Fibroblast of lung (primary cell): ENCODE results near the gene PLPP1.

Experiments used
- CTCF ChIP-seq, 2 donors: IDR thresholded peaks in 1 of 2; conservative IDR thresholded peaks in 1 of 2; 1 replicate in 1 of 2; 2 replicates in 1 of 2; pipeline ENCODE4 v1.5.1; 2011 to 2012; ENCODE audit warnings: low read length in 2 of 2, control low read depth in 1 of 2, inconsistent platforms in 1 of 2, low read depth in 1 of 2, mild to moderate bottlenecking in 1 of 2
- EZH2 ChIP-seq: IDR thresholded peaks from 2 replicates; pipeline ENCODE4 v1.5.1; 2012; ENCODE audit warnings: low read length, control low read depth, mild to moderate bottlenecking; ENCODE audit errors: missing control alignments

- TF ChIP-seq CTCF (conservative IDR thresholded peaks at IDR 0.05 in 1 of 2, IDR thresholded peaks at IDR 0.05 in 1 of 2; ENCODE audit: low read depth in 1 of 2, low read length in 2 of 2) (no peak), EZH2 (no peak)
Observed at GRCh38 chr5:55418994-55419968, 115.5 kb downstream of the PLPP1 start.
